GM13977 (cell line): Measurements from ENCODE around the gene IL11.
A peak's percentile ranks its signal among the peaks of the same experiment; 100 is the strongest.

Source experiments
- DNase-seq: peaks from one replicate; pipeline ENCODE4 v3.0.0; 2012; ENCODE audit warnings: low spot score
- in situ Hi-C: fragments of 300-500 bp; cut with MboI; formaldehyde crosslinking; loops from one replicate; pipeline ENCODE4 v1.12.0; 2022; ENCODE audit warnings: low sequenced_read_pairs, low pct_unique_long_range_greater_than_20kb, mixed read lengths, inconsistent platforms; ENCODE audit not compliant: unreplicated experiment
- TF ChIP-seq, protein P1 (sequence below): IDR thresholded peaks from 2 replicates; pipeline ENCODE4 v1.5.1; 2012; ENCODE audit warnings: mild to moderate bottlenecking, control low read depth; ENCODE audit not compliant: insufficient read depth; ENCODE audit errors: extremely low read depth, missing control alignments

IL11 gene

DNA sequence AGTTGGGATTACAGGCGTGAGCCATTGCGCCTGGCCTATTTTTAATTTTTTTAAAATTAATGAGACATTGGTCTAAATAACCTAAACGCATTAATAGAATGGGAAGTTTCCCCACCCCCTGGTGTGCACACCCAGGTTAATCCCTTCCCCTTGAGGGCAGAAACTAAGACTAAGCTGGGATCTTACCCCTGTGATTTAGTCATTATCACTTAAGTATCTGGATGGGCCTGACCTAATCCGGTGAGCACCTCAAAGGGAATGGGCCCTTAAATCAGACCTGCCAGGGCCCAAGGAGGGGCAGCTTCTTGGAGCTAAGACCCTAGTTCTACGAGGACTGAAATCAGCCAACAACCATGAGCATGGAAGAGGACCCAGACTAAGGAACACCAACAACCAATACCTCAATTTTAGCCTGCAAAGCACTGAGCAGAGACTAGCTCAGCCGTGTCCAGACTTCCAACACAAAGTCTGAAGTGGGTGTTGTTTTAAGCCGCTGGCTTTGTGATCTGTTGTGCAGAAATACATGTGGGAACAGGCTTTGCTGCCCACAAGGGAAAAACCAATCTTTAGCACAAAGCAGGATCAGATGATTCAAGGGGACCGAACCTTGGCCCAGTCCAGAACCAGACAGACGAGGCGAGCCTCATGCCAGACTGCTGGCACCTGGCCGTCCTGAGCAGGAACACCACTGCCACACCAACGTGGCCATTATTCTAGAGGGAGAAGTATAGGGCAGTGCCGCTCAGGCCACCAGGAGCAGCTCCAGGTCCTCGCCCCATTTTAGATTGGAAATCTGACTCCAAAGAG lies 30.2 kb upstream of the IL11 start:
- TF ChIP-seq, protein P1, sequence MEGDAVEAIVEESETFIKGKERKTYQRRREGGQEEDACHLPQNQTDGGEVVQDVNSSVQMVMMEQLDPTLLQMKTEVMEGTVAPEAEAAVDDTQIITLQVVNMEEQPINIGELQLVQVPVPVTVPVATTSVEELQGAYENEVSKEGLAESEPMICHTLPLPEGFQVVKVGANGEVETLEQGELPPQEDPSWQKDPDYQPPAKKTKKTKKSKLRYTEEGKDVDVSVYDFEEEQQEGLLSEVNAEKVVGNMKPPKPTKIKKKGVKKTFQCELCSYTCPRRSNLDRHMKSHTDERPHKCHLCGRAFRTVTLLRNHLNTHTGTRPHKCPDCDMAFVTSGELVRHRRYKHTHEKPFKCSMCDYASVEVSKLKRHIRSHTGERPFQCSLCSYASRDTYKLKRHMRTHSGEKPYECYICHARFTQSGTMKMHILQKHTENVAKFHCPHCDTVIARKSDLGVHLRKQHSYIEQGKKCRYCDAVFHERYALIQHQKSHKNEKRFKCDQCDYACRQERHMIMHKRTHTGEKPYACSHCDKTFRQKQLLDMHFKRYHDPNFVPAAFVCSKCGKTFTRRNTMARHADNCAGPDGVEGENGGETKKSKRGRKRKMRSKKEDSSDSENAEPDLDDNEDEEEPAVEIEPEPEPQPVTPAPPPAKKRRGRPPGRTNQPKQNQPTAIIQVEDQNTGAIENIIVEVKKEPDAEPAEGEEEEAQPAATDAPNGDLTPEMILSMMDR = no peak
- in situ Hi-C loops = no loop called here
- DNase-seq = peak; percentile 22

DNA sequence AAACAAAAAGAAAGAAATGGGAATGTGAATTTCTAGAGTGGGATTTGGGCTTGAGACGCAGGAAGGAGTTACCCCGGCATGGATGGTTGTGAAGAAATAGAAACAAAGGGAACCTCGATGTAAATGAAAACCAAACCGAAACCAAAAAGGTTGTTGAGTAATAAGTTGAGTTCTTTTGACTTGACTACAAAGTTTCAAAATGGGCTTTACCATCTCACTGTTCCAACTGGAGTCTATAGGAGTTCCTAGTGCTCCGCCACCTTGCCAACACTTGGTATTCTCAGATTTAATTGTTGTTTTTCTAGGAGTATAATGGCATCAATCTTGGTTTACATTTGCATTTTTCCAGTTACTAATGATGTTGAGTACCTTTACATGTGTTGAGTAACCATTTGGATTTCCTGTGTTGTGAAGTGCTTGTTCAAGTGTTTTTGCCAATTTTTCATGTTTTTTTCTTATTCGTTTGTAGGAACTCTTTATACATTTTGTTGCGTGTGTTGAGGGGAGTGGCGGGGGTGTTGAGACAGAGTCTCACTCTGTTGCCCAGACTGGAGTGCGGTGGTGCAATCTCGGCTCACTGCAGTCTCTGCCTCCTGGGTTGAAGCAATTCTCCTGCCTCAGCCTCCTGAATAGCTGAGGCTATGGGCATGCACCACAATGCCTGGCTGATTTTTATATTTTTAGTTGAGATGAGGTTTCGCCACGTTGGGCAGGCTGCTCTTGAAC lies 28.1 kb upstream of the IL11 start:
- TF ChIP-seq, protein P1 = no peak
- DNase-seq = peak; percentile 68
- in situ Hi-C loops = no loop called here

DNA sequence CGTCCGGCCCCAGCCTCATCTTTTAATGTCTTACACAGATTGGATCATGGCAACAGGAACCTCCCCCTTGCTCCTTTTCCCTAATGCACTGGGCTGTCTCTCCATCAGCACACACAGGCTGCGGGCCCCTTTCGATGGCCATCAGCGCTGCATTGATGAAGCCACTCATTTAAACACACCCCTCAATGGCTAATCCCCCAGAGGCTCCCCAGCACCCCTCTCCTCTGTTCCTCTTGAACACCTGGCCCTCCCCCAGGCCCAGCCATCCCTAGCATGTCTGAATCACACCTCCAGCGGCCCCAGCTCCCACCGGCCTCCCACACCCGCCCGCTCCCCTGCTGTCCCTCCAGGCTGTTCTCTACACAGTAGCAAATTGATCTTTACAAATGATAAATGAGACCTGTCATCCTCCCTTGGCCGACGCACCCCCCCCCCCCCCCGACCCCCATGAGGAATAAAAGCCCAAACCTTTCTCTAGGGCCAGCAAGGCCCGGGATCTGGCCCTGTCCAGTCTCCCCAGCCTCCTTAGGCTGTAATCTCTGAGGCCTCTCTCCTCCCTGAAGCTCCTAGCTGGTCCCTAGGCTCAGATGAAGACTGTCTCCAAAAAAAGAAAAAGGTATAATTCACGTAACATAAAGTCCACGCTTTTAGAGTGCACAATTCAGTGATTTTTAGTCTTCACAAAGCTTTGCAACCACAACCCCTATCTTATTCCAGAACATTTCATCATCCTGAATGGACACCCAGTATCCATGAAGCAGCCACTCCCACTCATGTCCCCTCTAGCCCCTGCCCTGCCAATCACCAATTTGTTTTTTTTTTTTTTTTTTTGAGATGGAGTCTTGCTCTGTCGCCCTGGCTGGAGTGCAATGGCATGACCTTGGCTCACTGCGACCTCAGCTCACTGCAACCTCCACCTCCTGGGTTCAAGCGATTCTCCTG lies 22.8 kb upstream of the IL11 start:
- in situ Hi-C loops = no loop called here
- no peak for DNase-seq
- TF ChIP-seq, protein P1 = no peak

DNA sequence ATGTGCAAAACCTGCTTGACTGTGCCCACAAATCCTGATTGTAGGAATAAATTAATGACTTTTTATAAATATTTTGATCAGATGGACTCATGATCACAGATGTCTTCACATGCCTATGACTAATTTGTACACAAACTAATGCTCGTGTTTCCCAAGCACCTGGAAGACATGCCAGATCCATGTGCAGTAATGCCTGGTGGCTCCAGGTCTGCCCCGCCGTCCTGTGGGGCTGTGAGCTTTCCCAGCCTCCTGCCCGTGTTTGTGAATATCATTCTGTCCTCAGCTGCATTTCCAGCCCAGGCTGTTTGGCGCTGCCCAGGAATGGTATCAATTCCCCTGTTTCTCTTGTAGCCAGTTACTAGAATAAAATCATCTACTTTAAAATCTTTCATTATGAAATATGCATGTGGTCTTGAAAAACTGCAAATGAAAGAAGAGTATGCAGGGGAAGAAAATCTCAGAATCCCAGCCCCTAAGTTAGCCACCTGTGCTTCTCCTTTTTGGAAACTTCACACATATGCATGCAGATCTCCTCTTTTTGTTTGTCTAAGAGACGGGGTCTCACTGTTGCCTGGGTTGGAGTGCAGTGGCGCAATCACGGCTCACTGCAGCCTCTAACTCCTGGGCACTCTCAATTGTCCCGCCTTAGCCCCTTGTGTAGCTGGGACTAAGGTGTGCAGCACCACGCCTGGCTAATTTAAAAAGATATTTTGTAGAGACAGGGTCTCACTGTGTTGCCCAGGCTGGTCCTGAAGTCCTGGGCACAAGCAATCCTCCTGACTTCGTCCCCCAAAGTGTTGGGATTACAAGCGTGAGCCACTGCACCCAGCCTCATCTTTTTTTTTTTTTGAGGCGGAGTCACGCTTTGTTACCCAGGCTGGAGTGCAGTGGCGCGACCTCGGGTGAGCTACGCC lies 21.7 kb upstream of the IL11 start:
- TF ChIP-seq, protein P1 = no peak

DNA sequence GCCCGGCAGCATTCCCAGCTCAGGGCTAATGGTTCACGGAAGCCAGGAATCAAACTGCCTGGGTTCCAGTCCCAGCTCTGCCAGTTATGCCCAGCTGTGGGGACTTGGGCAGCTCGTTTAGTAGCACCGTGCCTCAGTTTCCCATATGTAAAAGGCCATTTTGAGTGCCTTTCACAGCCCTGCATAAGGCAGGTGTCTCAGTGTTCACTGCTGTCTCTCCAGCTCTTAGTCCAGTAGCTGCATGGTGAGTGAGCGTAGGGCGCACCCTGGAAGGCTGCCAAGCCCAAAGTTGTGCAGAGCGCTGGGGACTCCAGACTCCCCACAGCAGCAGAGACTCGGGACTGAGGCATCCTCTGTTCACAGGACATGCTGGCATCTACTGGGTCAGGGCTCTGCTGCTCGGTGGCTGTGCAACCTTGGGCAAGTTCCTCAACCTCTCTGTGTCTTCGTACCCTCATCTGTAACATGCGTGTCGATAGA lies 21.0 kb upstream of the IL11 start:
- TF ChIP-seq, protein P1 = no peak
- in situ Hi-C loops = no loop called here
- DNase-seq = no peak

More for the DNA sequence above, 21.7 kb upstream of the IL11 start:
- no peak for DNase-seq
- in situ Hi-C loops = no loop called here
